Measurements from ENCODE around the gene SPOP. TPM values are rescaled to one million over a fixed set of nuclear protein-coding genes. Genes with fewer than 3 reads are reported as not detected.

SPOP gene
- total and polyA plus RNA-seq, 2 experiments from 2014 or later: 13.9 to 18.6 TPM

- DNase-seq (ENCODE audit: low spot score): no peak
- Histone ChIP-seq H3K79me2 (replicated peaks; ENCODE audit: insufficient read depth) (no peaks in the 10 kb centered on the region), H3K4me1 (ENCODE audit: insufficient read depth) (no peaks in the 10 kb centered on the region), H3K4me2 (no peak overlapping the region), H3K4me3 (no peak overlapping the region), H3K27me3 (ENCODE audit: insufficient read depth) (no peaks in the 10 kb centered on the region), H3K9me2 (ENCODE audit: insufficient read depth) (no peaks in the 10 kb centered on the region), H2AFZ (no peak overlapping the region), H4K20me1 (replicated peaks; ENCODE audit: insufficient read depth) (no peaks in the 10 kb centered on the region), H3K36me3 (ENCODE audit: insufficient read depth) (peaks cover 16% of the 10 kb centered on the region), H3K27ac (ENCODE audit: low read depth) (no peak overlapping the region), H3F3A (replicated peaks; ENCODE audit: low read depth) (no peaks in the 10 kb centered on the region)
- Mint-ChIP-seq H3K36me3 (ENCODE audit: low read depth) (peaks cover 26% of the 10 kb centered on the region), H3K4me3 (no peak overlapping the region), H3K9me3 (no peaks in the 10 kb centered on the region), H3K27me3 (ENCODE audit: insufficient read depth, low read depth, poor library complexity) (peaks cover 5% of the 10 kb centered on the region), H3K27ac (no peak overlapping the region), H3K4me1 (peaks cover 5% of the 10 kb centered on the region)
- TF ChIP-seq ZNF462 (CRISPR knock-in tag; IDR thresholded peaks at IDR 0.05) (no peak), EZH2 (IDR thresholded peaks at IDR 0.05; ENCODE audit: low read depth, unreplicated experiment) (no peak), STAT1 (IDR thresholded peaks at IDR 0.05; ENCODE audit: unreplicated experiment) (no peak), CTCF (conservative IDR thresholded peaks at IDR 0.05; ENCODE audit: low read depth in 2 of 2) (no peak), ETS1 (IDR thresholded peaks at IDR 0.05) (no peak), POLR2AphosphoS5 (IDR thresholded peaks at IDR 0.05; ENCODE audit: low read depth) (no peak), ZNF331 (CRISPR knock-in tag; IDR thresholded peaks at IDR 0.05; ENCODE audit: low read depth) (no peak), NANOG (IDR thresholded peaks at IDR 0.05; ENCODE audit: borderline replicate concordance) (no peak), JUNB (IDR thresholded peaks at IDR 0.05; ENCODE audit: unreplicated experiment) (no peak), REST (IDR thresholded peaks at IDR 0.05; ENCODE audit: unreplicated experiment) (no peak), CREB1 (CRISPR knock-in tag; IDR thresholded peaks at IDR 0.05; ENCODE audit: low read depth) (no peak), ZNF114 (CRISPR knock-in tag; IDR thresholded peaks at IDR 0.05) (no peak), EZH2phosphoT487 (IDR thresholded peaks at IDR 0.05; ENCODE audit: unreplicated experiment) (no peak)
- ATAC-seq: no peak
Measured at GRCh38 chr17:49698005-49698404, 20.1 kb upstream of the SPOP start.

Measured in GM23338 (cell line).